GM20000 (cell line): ENCODE measurements around the gene SLC22A14.

ENCODE experiments used
- DNase-seq: peaks from one replicate; pipeline ENCODE4 v3.0.0; 2012; ENCODE audit warnings: low spot score
- TF ChIP-seq, protein P1 (sequence below): IDR thresholded peaks from 2 replicates; pipeline ENCODE4 v1.5.1; 2012; ENCODE audit warnings: mild to moderate bottlenecking, control low read depth; ENCODE audit errors: extremely low read depth, missing control alignments

The SLC22A14 gene

DNA sequence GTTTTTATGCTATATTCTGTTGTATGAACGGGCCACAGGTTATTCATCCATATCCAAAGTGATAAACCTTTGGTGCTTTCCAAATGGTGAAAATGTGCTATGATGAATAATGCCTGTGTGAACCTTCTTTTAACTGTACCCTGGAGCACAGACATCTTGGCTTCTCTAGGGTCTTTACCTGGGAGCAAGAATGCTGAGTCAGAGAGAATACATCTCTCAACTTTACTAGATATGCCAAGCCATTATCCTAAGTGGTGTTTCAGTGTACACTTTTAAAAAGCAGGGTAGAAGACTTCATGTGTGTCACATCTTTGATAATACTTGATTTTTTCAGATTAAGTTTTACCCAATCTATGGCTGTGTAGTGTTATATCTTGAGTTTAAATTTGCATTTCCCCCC lies 41.0 kb downstream of the SLC22A14 start:
- no peak for DNase-seq
- TF ChIP-seq, protein P1, sequence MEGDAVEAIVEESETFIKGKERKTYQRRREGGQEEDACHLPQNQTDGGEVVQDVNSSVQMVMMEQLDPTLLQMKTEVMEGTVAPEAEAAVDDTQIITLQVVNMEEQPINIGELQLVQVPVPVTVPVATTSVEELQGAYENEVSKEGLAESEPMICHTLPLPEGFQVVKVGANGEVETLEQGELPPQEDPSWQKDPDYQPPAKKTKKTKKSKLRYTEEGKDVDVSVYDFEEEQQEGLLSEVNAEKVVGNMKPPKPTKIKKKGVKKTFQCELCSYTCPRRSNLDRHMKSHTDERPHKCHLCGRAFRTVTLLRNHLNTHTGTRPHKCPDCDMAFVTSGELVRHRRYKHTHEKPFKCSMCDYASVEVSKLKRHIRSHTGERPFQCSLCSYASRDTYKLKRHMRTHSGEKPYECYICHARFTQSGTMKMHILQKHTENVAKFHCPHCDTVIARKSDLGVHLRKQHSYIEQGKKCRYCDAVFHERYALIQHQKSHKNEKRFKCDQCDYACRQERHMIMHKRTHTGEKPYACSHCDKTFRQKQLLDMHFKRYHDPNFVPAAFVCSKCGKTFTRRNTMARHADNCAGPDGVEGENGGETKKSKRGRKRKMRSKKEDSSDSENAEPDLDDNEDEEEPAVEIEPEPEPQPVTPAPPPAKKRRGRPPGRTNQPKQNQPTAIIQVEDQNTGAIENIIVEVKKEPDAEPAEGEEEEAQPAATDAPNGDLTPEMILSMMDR, result no peak

DNA sequence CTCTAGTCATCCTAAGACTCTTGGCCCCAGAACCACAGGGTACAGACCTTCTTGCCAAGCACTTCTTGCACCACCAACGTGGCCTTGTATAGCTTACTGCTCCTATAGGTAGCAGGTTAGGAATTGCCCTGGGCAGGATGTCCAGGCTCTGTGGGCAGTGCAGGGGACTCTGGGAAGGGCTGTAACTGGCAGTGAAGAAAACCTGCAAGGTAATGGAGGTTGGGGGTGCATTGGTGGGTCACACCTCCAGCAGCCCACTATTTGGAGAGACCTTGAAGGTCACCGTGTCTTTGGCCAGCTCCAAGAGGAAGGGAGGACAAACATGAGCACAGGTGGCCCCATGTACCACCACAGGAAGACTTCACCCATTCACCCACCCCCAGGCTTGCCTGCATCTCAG lies 43.2 kb downstream of the SLC22A14 start:
- no peak for DNase-seq
- TF ChIP-seq, protein P1, result no peak

DNA sequence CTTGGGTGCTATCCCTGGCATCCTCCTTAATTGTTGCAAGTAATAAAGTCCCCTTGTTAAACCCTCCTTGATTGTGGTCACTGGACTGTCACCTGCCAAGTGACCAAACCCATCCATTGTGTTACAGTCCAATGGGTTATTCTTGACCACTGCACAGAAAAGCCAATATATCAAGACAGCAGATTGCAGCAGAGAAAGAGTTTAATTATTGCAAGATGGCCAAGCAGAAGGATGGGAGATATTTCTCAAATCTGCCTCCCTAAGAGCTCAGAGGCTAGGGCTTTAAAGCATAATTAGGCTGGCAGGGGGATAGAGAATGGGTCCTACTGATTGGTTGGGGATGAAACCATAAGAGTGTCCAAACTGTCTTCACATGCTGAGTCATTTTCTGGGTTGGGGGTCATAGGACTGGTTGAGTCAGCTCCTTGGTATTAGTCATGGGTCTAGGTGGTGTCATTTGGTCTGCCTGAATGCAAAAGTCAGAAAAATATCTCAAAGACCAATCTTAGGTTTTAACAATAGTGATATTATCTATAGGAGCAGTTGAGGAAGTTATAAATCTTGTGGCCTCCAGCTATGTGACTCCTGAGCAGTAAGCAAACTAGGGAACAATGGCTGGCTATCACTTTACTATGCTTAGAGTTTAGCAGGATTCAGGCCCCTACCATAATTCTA lies 45.4 kb downstream of the SLC22A14 start:
- DNase-seq, result no peak

DNA sequence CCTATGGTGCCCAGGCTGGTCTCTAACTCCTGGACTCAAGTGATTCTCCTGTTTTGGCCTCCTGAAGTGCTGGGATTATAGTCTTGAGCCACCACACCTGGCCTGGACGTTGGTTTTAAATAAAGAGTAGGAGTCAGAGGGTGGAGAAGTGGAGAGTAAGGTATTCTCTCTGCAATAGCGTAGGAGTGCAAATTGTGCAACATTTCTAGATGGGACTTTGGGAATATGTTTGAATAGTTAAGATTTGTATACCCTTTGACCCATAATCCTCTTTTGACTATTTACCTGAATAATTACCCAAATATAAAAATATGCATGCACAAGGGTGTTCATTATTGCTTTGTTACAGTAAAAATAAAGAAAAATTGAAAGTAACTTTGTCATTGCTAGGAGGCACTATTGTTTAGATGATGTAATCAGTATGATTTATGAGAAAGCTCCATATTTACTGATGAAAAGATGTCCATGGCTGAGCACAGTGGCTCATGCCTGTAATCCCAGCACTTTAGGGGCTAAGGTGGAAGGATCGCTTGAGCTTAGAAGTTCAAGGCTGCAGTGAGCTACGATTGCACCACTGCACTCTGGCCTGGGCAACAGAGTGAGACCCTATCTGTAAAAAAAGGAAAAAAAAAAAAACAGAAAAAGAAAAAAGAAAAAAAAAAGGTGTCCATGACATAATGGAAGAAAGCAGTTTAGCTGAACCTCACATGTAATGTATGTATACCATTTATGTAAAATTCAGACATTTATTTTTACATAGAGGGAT lies 49.3 kb downstream of the SLC22A14 start:
- no peak for DNase-seq
- TF ChIP-seq, protein P1, result no peak

More for the DNA sequence above, 45.4 kb downstream of the SLC22A14 start:
- TF ChIP-seq, protein P1, result no peak

DNA sequence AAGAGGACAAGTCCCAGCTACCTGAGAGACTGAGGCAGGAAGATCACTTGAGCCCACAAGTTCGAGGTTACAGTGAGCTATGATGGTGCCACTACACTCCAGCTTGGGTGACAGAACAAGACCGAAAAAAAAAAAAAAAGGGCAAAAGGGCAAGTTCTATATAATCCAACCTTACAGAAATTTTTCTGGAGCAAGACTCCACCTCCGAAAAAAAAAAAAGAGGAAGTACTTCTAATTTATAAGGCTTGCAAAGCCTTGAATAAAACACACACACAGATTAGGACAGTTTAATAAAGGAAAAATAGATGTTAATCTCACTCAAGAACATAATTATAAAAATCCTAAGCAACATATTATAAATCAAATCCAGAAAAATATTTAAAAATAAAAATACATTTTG lies 50.1 kb downstream of the SLC22A14 start:
- no peak for DNase-seq

DNA sequence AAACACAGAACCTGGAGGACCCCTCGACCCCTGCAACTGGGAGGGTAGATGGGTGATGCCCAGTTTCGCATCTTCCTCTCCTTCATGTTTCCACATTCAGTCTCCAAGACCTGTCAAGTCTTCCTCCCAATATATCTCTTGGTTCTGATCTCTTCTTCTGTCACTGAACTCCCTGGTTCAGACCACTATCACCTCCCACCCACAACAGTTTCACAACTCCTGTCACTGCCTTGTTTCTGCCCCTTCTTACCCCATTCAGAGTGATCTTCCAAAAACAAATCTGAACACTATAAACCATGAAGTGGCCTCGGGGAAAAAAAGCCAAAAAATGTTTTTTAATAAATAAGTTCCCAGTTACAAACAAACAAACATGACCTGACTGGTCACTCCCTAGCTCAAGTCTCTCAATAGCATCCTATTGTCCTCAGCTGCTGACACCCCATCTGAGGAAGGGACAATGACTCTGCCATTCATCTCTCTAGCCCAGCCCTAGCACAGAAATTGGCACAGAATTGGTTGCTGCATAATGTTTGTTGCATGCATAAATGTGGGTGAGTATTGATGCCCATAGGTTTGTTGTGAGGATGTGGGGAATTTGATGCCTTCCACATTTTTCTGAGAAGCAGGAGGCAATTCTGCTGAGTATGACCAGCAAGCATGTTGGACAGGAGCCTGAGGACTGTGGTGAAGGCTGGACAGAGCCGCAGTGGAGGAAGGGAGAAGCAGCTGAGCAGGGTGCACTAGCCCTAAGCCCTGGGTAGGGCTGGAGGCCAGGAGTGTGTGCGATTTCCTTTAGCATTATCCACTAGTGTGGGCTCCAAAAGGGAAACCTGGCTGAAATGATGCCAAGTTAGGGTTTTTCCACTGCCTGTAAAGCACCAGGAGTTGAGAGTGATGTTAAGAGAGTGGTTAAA lies 52.3 kb downstream of the SLC22A14 start:
- no peak for DNase-seq
- TF ChIP-seq, protein P1, result no peak

More for the DNA sequence above, 50.1 kb downstream of the SLC22A14 start:
- TF ChIP-seq, protein P1, result no peak
